H1 (cell line): ENCODE data around the gene NAGLU. TPM values are rescaled to one million over a fixed set of nuclear protein-coding genes. Genes with fewer than 3 reads are reported as not detected.

ENCODE experiments used
- ASH2L ChIP-seq: fragments of 200-600, 300-600 bp; sonication (generic); IDR thresholded peaks from one replicate; pipeline ENCODE4 v1.7.1; 2017; ENCODE audit warnings: low read length
- RAD21 ChIP-seq, 2 experiments: IDR thresholded peaks in 1 of 2; conservative IDR thresholded peaks in 1 of 2; 2 replicates each; pipeline ENCODE4 v1.6.1; 2011; ENCODE audit warnings: low read depth in 2 of 2, low read length in 2 of 2, improper control_type of control experiment in 1 of 2, inconsistent platforms in 1 of 2, mild to moderate bottlenecking in 1 of 2, moderate library complexity in 1 of 2
- SIX5 ChIP-seq: IDR thresholded peaks from 2 replicates; pipeline ENCODE4 v1.6.1; 2011; ENCODE audit warnings: mild to moderate bottlenecking, low read depth, low read length
- SP1 ChIP-seq: IDR thresholded peaks from 2 replicates; pipeline ENCODE4 v1.6.1; 2011; ENCODE audit warnings: low read depth, low read length
- SRF ChIP-seq: IDR thresholded peaks from 2 replicates; pipeline ENCODE4 v1.6.1; 2011; ENCODE audit warnings: mild to moderate bottlenecking, low read depth, low read length, moderate library complexity
- TBP ChIP-seq: IDR thresholded peaks from 2 replicates; pipeline ENCODE4 v1.6.1; 2011; ENCODE audit warnings: low read depth, low read length, improper control_type of control experiment
- polyA plus RNA-seq, 7 experiments: library from polyadenylated mRNA; depleted of rRNA in 3 of 7; stranded (reverse) in 5 of 7; unstranded in 2 of 7; fragments of >200 nt in 5 of 7; fragments of 200-250 nt in 2 of 7; gene quantifications; 1 replicate in 5 of 7; 2 replicates in 1 of 7; 4 replicates in 1 of 7; pipeline versions ENCODE4 v1.2.1 to v1.2.3, GENCODE V29; 2011 to 2013; ENCODE audit warnings: missing spikeins in 2 of 7, mixed read lengths in 2 of 7
- total RNA-seq: library from RNA; stranded (reverse); fragmentation: NEBNext Ultra II Directional; extraction: Animal tissue kit (Norgen Biotek cat#: 25700); gene quantifications from 2 replicates; pipeline ENCODE4 v1.2.1, GENCODE V29; 2021
- TF ChIP-seq, protein P1 (sequence below): fragments of 300-600 bp; sonication (generic); IDR thresholded peaks from 2 replicates; pipeline ENCODE4 v1.7.1; 2012; ENCODE audit warnings: low read length, moderate library complexity, mild to moderate bottlenecking, inconsistent platforms; ENCODE audit not compliant: insufficient replicate concordance
- TF ChIP-seq, protein P2 (sequence below): IDR thresholded peaks from 2 replicates; pipeline ENCODE4 v1.6.1; 2012; ENCODE audit warnings: low read length, inconsistent platforms

Gene NAGLU
- total and polyA plus RNA-seq, 2 of the 8 experiments (the other 6 are each of a cell fraction or from before 2014, with no cell fraction given), result 21.3 to 21.6 TPM

DNA sequence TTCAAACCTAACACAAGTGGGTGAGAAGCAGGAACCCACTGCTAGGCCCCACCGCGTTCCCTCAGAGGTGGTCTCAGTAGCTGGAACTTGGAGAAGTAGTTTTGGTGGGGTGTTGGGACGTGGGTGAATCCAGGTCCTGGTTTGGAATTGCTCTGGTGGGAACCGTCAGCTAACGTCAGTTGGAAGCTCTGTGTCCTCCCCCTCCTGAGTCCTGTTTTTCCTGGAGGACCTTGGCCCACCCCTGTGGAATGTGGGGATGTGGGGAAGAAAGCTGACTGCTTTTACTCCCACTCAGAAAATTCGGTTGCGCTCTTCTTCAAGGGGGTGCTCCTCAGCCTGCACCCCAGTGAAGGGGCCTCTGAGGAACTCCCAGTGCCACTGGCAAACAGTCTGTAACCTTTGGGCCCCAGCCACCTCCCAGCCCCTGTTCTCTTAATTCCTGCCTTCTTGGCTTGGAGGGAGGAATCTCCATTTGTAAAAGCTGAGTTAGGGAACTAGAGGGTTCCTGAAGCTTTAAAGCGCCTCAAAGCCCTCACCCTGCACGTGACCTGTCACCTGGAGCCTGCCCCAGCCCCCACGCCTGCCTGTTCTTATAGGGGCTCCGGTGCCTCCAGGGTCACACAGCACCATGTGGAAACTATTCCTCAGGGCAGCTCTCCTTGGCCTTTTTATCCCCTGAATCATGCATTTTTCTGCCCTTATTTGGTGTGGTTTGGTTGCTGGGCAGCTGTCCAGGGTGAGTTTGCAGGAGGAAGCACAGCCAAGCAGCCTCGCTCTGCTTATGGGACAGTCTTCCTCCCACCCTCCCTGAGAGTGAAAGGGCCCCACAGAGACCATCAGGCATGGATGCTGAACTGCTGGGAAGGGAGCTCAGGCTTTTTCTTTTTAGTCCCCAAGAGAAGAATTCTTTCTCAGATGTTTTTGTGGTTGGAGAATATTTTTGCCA lies 16.2 kb upstream of the NAGLU start (continued):
- TF ChIP-seq, protein P1, sequence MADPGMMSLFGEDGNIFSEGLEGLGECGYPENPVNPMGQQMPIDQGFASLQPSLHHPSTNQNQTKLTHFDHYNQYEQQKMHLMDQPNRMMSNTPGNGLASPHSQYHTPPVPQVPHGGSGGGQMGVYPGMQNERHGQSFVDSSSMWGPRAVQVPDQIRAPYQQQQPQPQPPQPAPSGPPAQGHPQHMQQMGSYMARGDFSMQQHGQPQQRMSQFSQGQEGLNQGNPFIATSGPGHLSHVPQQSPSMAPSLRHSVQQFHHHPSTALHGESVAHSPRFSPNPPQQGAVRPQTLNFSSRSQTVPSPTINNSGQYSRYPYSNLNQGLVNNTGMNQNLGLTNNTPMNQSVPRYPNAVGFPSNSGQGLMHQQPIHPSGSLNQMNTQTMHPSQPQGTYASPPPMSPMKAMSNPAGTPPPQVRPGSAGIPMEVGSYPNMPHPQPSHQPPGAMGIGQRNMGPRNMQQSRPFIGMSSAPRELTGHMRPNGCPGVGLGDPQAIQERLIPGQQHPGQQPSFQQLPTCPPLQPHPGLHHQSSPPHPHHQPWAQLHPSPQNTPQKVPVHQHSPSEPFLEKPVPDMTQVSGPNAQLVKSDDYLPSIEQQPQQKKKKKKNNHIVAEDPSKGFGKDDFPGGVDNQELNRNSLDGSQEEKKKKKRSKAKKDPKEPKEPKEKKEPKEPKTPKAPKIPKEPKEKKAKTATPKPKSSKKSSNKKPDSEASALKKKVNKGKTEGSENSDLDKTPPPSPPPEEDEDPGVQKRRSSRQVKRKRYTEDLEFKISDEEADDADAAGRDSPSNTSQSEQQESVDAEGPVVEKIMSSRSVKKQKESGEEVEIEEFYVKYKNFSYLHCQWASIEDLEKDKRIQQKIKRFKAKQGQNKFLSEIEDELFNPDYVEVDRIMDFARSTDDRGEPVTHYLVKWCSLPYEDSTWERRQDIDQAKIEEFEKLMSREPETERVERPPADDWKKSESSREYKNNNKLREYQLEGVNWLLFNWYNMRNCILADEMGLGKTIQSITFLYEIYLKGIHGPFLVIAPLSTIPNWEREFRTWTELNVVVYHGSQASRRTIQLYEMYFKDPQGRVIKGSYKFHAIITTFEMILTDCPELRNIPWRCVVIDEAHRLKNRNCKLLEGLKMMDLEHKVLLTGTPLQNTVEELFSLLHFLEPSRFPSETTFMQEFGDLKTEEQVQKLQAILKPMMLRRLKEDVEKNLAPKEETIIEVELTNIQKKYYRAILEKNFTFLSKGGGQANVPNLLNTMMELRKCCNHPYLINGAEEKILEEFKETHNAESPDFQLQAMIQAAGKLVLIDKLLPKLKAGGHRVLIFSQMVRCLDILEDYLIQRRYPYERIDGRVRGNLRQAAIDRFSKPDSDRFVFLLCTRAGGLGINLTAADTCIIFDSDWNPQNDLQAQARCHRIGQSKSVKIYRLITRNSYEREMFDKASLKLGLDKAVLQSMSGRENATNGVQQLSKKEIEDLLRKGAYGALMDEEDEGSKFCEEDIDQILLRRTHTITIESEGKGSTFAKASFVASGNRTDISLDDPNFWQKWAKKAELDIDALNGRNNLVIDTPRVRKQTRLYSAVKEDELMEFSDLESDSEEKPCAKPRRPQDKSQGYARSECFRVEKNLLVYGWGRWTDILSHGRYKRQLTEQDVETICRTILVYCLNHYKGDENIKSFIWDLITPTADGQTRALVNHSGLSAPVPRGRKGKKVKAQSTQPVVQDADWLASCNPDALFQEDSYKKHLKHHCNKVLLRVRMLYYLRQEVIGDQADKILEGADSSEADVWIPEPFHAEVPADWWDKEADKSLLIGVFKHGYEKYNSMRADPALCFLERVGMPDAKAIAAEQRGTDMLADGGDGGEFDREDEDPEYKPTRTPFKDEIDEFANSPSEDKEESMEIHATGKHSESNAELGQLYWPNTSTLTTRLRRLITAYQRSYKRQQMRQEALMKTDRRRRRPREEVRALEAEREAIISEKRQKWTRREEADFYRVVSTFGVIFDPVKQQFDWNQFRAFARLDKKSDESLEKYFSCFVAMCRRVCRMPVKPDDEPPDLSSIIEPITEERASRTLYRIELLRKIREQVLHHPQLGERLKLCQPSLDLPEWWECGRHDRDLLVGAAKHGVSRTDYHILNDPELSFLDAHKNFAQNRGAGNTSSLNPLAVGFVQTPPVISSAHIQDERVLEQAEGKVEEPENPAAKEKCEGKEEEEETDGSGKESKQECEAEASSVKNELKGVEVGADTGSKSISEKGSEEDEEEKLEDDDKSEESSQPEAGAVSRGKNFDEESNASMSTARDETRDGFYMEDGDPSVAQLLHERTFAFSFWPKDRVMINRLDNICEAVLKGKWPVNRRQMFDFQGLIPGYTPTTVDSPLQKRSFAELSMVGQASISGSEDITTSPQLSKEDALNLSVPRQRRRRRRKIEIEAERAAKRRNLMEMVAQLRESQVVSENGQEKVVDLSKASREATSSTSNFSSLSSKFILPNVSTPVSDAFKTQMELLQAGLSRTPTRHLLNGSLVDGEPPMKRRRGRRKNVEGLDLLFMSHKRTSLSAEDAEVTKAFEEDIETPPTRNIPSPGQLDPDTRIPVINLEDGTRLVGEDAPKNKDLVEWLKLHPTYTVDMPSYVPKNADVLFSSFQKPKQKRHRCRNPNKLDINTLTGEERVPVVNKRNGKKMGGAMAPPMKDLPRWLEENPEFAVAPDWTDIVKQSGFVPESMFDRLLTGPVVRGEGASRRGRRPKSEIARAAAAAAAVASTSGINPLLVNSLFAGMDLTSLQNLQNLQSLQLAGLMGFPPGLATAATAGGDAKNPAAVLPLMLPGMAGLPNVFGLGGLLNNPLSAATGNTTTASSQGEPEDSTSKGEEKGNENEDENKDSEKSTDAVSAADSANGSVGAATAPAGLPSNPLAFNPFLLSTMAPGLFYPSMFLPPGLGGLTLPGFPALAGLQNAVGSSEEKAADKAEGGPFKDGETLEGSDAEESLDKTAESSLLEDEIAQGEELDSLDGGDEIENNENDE, result no peak
- peak; percentile 90 for TF ChIP-seq SRF
- no peak for TF ChIP-seq SIX5
- peak; percentile 33; the same call in 1 of the 2 replicates for TF ChIP-seq TBP
- TF ChIP-seq, protein P2, sequence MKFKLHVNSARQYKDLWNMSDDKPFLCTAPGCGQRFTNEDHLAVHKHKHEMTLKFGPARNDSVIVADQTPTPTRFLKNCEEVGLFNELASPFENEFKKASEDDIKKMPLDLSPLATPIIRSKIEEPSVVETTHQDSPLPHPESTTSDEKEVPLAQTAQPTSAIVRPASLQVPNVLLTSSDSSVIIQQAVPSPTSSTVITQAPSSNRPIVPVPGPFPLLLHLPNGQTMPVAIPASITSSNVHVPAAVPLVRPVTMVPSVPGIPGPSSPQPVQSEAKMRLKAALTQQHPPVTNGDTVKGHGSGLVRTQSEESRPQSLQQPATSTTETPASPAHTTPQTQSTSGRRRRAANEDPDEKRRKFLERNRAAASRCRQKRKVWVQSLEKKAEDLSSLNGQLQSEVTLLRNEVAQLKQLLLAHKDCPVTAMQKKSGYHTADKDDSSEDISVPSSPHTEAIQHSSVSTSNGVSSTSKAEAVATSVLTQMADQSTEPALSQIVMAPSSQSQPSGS, result no peak
- no peak for TF ChIP-seq RAD21 (IDR thresholded peaks at IDR 0.05 in 1 of 2, conservative IDR thresholded peaks at IDR 0.05 in 1 of 2; ENCODE audit: low read depth in 2 of 2, low read length in 2 of 2)
- TF ChIP-seq SP1, result no peak
- TF ChIP-seq ASH2L, result no peak
